Activated T-helper 1 cell treated with anti-CD3 and anti-CD28 coated beads, Interleukin-12 subunit alpha, Interleukin-12 subunit beta, Interleukin-2, Interleukin-4 antibody, amounts not matched to agents 30 ng/mL and 10 ng/mL and 1 ng/mL, durations not matched to agents 14 hours and 24 hours and 36 hours (primary cell): ENCODE results near the gene VILL. TPM values are rescaled to one million over a fixed set of nuclear protein-coding genes. Genes with fewer than 3 reads are reported as not detected.
A peak's percentile ranks its signal among the peaks of the same experiment; 100 is the strongest.
"Not testable (repeated sequence)": the region's sequence is repeated elsewhere in the genome, so short reads cannot be mapped to it uniquely, and the experiment has no call there.

Experiments used
- DNase-seq: peaks from one replicate; pipeline ENCODE4 v3.0.0; 2021; ENCODE audit warnings: low spot score
- H3K27ac Mint-ChIP-seq: one replicate; pipeline ENCODE4 v1.8.0; 2021; ENCODE audit warnings: mild to moderate bottlenecking, mixed read lengths
- H3K27me3 Mint-ChIP-seq: one replicate; pipeline ENCODE4 v1.8.0; 2022; ENCODE audit warnings: mild to moderate bottlenecking, moderate library complexity, mixed read lengths; ENCODE audit not compliant: insufficient read depth
- H3K36me3 Mint-ChIP-seq: one replicate; pipeline ENCODE4 v1.8.0; 2021; ENCODE audit warnings: low read depth, mixed read lengths
- H3K4me1 Mint-ChIP-seq: one replicate; pipeline ENCODE4 v1.8.0; 2021; ENCODE audit warnings: low read depth, mixed read lengths
- H3K4me3 Mint-ChIP-seq: one replicate; pipeline ENCODE4 v1.8.0; 2021; ENCODE audit warnings: mild to moderate bottlenecking, moderate library complexity, mixed read lengths
- H3K9me3 Mint-ChIP-seq: one replicate; pipeline ENCODE4 v1.8.0; 2021; ENCODE audit warnings: mixed read lengths
- intact Hi-C: fragments of 100-400 bp; cut with micrococcal nuclease; formaldehyde crosslinking; loops from one replicate; pipeline ENCODE4 v1.15.1; 2024
- total RNA-seq: library from RNA; stranded (reverse); gene quantifications from 2 replicates; pipeline ENCODE4 v1.2.3, GENCODE V29; 2022

VILL gene
- total RNA-seq, 1 donor from 2014 or later = 11.6 TPM

GRCh38 chr3:38034335-38034734 is 43.7 kb downstream of the VILL start:
- H3K4me3 Mint-ChIP-seq, DNase-seq, H3K27ac Mint-ChIP-seq, H3K36me3 Mint-ChIP-seq: not testable (repeated sequence)
- Mint-ChIP-seq H3K27me3 (peaks cover 15% of the 10 kb centered on the region), H3K4me1 (peaks cover 39% of the 10 kb centered on the region), H3K9me3 (peaks cover 13% of the 10 kb centered on the region)
- intact Hi-C loops = loop anchor here (10.0 kb wide), 1 partner anchor 1120 kb away; no protein-coding TSS in a partner anchor

GRCh38 chr3:38036286-38036685 is 45.7 kb downstream of the VILL start:
- peaks cover 9% of the 10 kb centered on the region for H3K27me3 Mint-ChIP-seq
- H3K9me3 Mint-ChIP-seq = peaks cover 13% of the 10 kb centered on the region
- no peak overlapping the region for H3K4me3 Mint-ChIP-seq
- peak overlapping the region; percentile 26 for H3K27ac Mint-ChIP-seq
- H3K36me3 Mint-ChIP-seq = peaks cover 10% of the 10 kb centered on the region
- H3K4me1 Mint-ChIP-seq = peaks cover 45% of the 10 kb centered on the region
- intact Hi-C loops = loop anchor here (10.0 kb wide), 1 partner anchor 1121 kb away; no protein-coding TSS in a partner anchor
- DNase-seq = no peak

GRCh38 chr3:38036906-38037305 is 46.3 kb downstream of the VILL start:
- peak overlapping the region; percentile 26 for H3K27ac Mint-ChIP-seq
- peaks cover 10% of the 10 kb centered on the region for H3K36me3 Mint-ChIP-seq
- H3K4me1 Mint-ChIP-seq = peaks cover 41% of the 10 kb centered on the region
- peaks cover 4% of the 10 kb centered on the region for H3K27me3 Mint-ChIP-seq
- intact Hi-C loops = loop anchor here (10.0 kb wide), 1 partner anchor 1122 kb away; no protein-coding TSS in a partner anchor
- H3K4me3 Mint-ChIP-seq = no peak overlapping the region
- no peak for DNase-seq
- H3K9me3 Mint-ChIP-seq = peaks cover 13% of the 10 kb centered on the region

- Mint-ChIP-seq H3K4me3 (peak overlapping the region; percentile 75), H3K9me3 (peaks cover 13% of the 10 kb centered on the region), H3K27ac (peak overlapping the region; percentile 93), H3K36me3 (peaks cover 10% of the 10 kb centered on the region), H3K4me1 (peaks cover 39% of the 10 kb centered on the region), H3K27me3 (peaks cover 8% of the 10 kb centered on the region)
- DNase-seq = peak; percentile 31
- intact Hi-C loops = loop anchor here (1.0 to 10.0 kb wide), 7 partner anchors 9 to 1124 kb away; partner anchors contain the start of genes ACAA1, EXOG, OXSR1 and PLCD1
Measured at GRCh38 chr3:38038447-38038911, 47.9 kb downstream of the VILL start.

- DNase-seq = peak; percentile 84
- H3K4me3 Mint-ChIP-seq = peak within 1 kb of the TSS; percentile 75
- H3K4me1 Mint-ChIP-seq = peaks cover 36% of the 10 kb centered on the region
- peaks cover 10% of the 10 kb centered on the region for H3K36me3 Mint-ChIP-seq
- H3K27ac Mint-ChIP-seq = peak within 1 kb of the TSS; percentile 93
- H3K9me3 Mint-ChIP-seq = peaks cover 13% of the 10 kb centered on the region
- peaks cover 7% of the 10 kb centered on the region for H3K27me3 Mint-ChIP-seq
- intact Hi-C loops = loop anchor here (2.0 to 10.0 kb wide), 3 partner anchors 46 to 1124 kb away; no protein-coding TSS in a partner anchor
Measured at GRCh38 chr3:38039101-38039898, 48.7 kb downstream of the VILL start, which contains the start of gene DLEC1. Gene DLEC1 (plus strand): TSS chr3:38039208. CDS start chr3:38039226, 18 bp downstream.

- H3K4me3 Mint-ChIP-seq = peak overlapping the region; percentile 75
- H3K27ac Mint-ChIP-seq = peak overlapping the region; percentile 93
- peak; percentile 38 for DNase-seq
- H3K9me3 Mint-ChIP-seq = peaks cover 13% of the 10 kb centered on the region
- peaks cover 8% of the 10 kb centered on the region for H3K27me3 Mint-ChIP-seq
- intact Hi-C loops = loop anchor here (2.0 to 10.0 kb wide), 3 partner anchors 45 to 1125 kb away; no protein-coding TSS in a partner anchor
- H3K4me1 Mint-ChIP-seq = peaks cover 36% of the 10 kb centered on the region
- H3K36me3 Mint-ChIP-seq = peaks cover 10% of the 10 kb centered on the region
Measured at GRCh38 chr3:38039899-38040261, 49.3 kb downstream of the VILL start.

- Mint-ChIP-seq H3K9me3 (peaks cover 13% of the 10 kb centered on the region), H3K4me1 (peaks cover 36% of the 10 kb centered on the region), H3K27ac (peak overlapping the region; percentile 93), H3K4me3 (peak overlapping the region; percentile 75), H3K27me3 (peaks cover 8% of the 10 kb centered on the region), H3K36me3 (peaks cover 10% of the 10 kb centered on the region)
- intact Hi-C loops = no loop called here
- no peak for DNase-seq
Measured at GRCh38 chr3:38040401-38040800, 49.8 kb downstream of the VILL start.

GRCh38 chr3:38043486-38043885 is 52.9 kb downstream of the VILL start:
- Mint-ChIP-seq H3K27me3 (peaks cover 13% of the 10 kb centered on the region), H3K4me1 (peaks cover 21% of the 10 kb centered on the region), H3K9me3 (peaks cover 4% of the 10 kb centered on the region), H3K4me3 (no peak overlapping the region), H3K27ac (no peak overlapping the region), H3K36me3 (no peaks in the 10 kb centered on the region)
- DNase-seq = no peak
- intact Hi-C loops = no loop called here

GRCh38 chr3:38046027-38046426 is 55.4 kb downstream of the VILL start:
- no peak overlapping the region for H3K4me3 Mint-ChIP-seq
- H3K4me1 Mint-ChIP-seq = no peaks in the 10 kb centered on the region
- no peak for DNase-seq
- H3K27ac Mint-ChIP-seq = no peak overlapping the region
- intact Hi-C loops = no loop called here
- no peaks in the 10 kb centered on the region for H3K36me3 Mint-ChIP-seq
- peaks cover 11% of the 10 kb centered on the region for H3K27me3 Mint-ChIP-seq
- no peaks in the 10 kb centered on the region for H3K9me3 Mint-ChIP-seq

GRCh38 chr3:38046821-38047220 is 56.2 kb downstream of the VILL start:
- H3K36me3 Mint-ChIP-seq = no peaks in the 10 kb centered on the region

GRCh38 chr3:38047896-38048295 is 57.3 kb downstream of the VILL start:
- Mint-ChIP-seq H3K9me3 (no peaks in the 10 kb centered on the region), H3K4me1 (no peaks in the 10 kb centered on the region)
- intact Hi-C loops = no loop called here

More at GRCh38 chr3:38046821-38047220, 56.2 kb downstream of the VILL start:
- DNase-seq = no peak
- no peaks in the 10 kb centered on the region for H3K9me3 Mint-ChIP-seq
- no peaks in the 10 kb centered on the region for H3K4me1 Mint-ChIP-seq
- no peak overlapping the region for H3K27ac Mint-ChIP-seq
- peaks cover 11% of the 10 kb centered on the region for H3K27me3 Mint-ChIP-seq
- no peak overlapping the region for H3K4me3 Mint-ChIP-seq
- intact Hi-C loops = no loop called here

GRCh38 chr3:38049358-38050126 is 59.0 kb downstream of the VILL start:
- DNase-seq = no peak
- H3K36me3 Mint-ChIP-seq = no peaks in the 10 kb centered on the region
- no peaks in the 10 kb centered on the region for H3K9me3 Mint-ChIP-seq
- H3K27me3 Mint-ChIP-seq = peaks cover 5% of the 10 kb centered on the region
- H3K4me3 Mint-ChIP-seq = no peak overlapping the region
- no peak overlapping the region for H3K27ac Mint-ChIP-seq
- H3K4me1 Mint-ChIP-seq = peaks cover 5% of the 10 kb centered on the region
- intact Hi-C loops = no loop called here

More at GRCh38 chr3:38047896-38048295, 57.3 kb downstream of the VILL start:
- Mint-ChIP-seq H3K4me3 (no peak overlapping the region), H3K36me3 (no peaks in the 10 kb centered on the region), H3K27ac (no peak overlapping the region), H3K27me3 (peaks cover 8% of the 10 kb centered on the region)
- no peak for DNase-seq
